RWPE2 (cell line): ENCODE results near the gene SERPINB1.
A peak's percentile ranks its signal among the peaks of the same experiment; 100 is the strongest.

Experiments used
- ATAC-seq: fragments of 200-7000 bp; cut with Tn5 transposase; 3 replicates; pipeline ENCODE4 v1.9.1; 2021; ENCODE audit warnings: low read depth
- DNase-seq: peaks from one replicate; pipeline ENCODE4 v3.0.0-alpha.2; 2020; ENCODE audit warnings: low spot score
- H3K27ac ChIP-seq: fragments of 450-650 bp; 2 replicates; pipeline ENCODE4 v1.5.1; 2017; ENCODE audit warnings: mild to moderate bottlenecking; ENCODE audit not compliant: poor library complexity, severe bottlenecking
- H3K27me3 ChIP-seq: fragments of 250-450 bp; sonication (Bioruptor Pico); 2 replicates; pipeline ENCODE4 v1.5.1; 2021; ENCODE audit warnings: mild to moderate bottlenecking, moderate library complexity; ENCODE audit not compliant: insufficient read depth, poor library complexity, severe bottlenecking
- H3K36me3 ChIP-seq: fragments of 250-450 bp; sonication (Bioruptor Pico); 2 replicates; pipeline ENCODE4 v1.5.1; 2020; ENCODE audit warnings: low read depth, mild to moderate bottlenecking, moderate library complexity
- H3K4me1 ChIP-seq: fragments of 250-450 bp; sonication (Bioruptor Pico); 2 replicates; pipeline ENCODE4 v1.5.1; 2021; ENCODE audit warnings: mild to moderate bottlenecking, moderate library complexity; ENCODE audit not compliant: insufficient read depth, poor library complexity, severe bottlenecking
- H3K4me3 ChIP-seq: fragments of 250-450 bp; sonication (Bioruptor Pico); 2 replicates; pipeline ENCODE4 v1.5.1; 2021; ENCODE audit warnings: mild to moderate bottlenecking, moderate library complexity; ENCODE audit not compliant: severe bottlenecking
- H3K9me3 ChIP-seq: fragments of 250-450 bp; sonication (Bioruptor Pico); 2 replicates; pipeline ENCODE4 v1.5.1; 2021; ENCODE audit warnings: mild to moderate bottlenecking, moderate library complexity; ENCODE audit not compliant: severe bottlenecking
- CTCF ChIP-seq: fragments of 450-650 bp; IDR thresholded peaks from one replicate; pipeline ENCODE4 v1.5.1; 2017; ENCODE audit warnings: mild to moderate bottlenecking, moderate library complexity; ENCODE audit not compliant: poor library complexity, severe bottlenecking

Gene SERPINB1

GRCh38 chr6:2791450-2791974 is 50.2 kb downstream of the SERPINB1 start:
- no peaks in the 10 kb centered on the region for H3K9me3 ChIP-seq
- no peak overlapping the region for H3K4me3 ChIP-seq
- no peaks in the 10 kb centered on the region; the same call in 1 of the 2 replicates for H3K36me3 ChIP-seq
- no peaks in the 10 kb centered on the region for H3K27me3 ChIP-seq
- peaks cover 22% of the 10 kb centered on the region for H3K4me1 ChIP-seq
- H3K27ac ChIP-seq = peak overlapping the region; percentile 40
- ATAC-seq (no peak), DNase-seq (no peak)
- peak; percentile 67 for TF ChIP-seq CTCF

DNA sequence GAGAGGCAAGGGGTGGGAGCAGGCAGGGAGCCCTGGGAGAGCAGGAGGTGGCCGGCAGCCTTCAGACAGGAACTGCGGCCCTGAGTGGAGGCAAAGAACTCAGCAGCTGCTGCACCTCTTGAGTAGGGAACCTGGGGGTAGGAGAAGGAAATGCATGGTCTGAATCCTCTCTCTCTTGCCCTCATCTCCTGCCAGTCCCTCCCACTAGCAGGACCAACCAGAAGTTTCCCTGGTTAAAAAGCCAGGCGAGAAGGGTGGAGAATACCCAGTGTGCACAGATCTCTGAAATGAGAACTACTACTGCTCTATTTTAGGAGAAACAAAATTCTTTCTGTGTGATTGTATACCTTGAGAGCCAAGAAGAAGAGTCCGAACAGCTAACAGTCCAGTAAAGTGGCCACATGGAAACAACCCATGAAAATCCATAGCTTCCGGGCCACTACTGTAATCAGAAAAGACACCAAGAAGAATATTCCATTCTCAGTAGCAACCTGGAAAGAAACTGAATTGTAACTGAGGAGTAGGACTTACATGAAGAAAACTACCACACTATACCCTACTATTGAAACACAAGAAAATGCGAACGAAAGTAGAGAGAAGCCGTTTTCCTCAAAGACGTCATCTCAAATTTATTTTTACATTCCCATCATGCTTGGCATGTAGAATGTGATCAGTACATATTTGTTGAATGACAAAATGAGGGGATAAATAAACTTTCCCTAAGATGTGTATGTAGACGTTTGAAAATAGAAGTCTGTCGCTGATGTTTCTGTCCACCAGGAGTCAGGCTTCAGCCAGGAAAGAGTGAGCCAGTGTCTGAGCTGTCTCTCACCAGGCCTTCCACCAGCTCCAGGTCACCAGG is 50.8 kb downstream of the SERPINB1 start:
- H3K4me1 ChIP-seq = peaks cover 22% of the 10 kb centered on the region
- no peak overlapping the region for H3K4me3 ChIP-seq
- no peaks in the 10 kb centered on the region for H3K27me3 ChIP-seq
- peak; percentile 87 for TF ChIP-seq CTCF
- DNase-seq (no peak), ATAC-seq (peak; percentile 73)
- H3K36me3 ChIP-seq = no peaks in the 10 kb centered on the region; the same call in 1 of the 2 replicates
- H3K9me3 ChIP-seq = no peaks in the 10 kb centered on the region
- no peak overlapping the region for H3K27ac ChIP-seq

GRCh38 chr6:2786269-2786668 is 55.4 kb downstream of the SERPINB1 start:
- Histone ChIP-seq H3K4me1 (peaks cover 7% of the 10 kb centered on the region), H3K36me3 (peaks cover 10% of the 10 kb centered on the region), H3K27me3 (no peaks in the 10 kb centered on the region), H3K9me3 (no peaks in the 10 kb centered on the region), H3K27ac (no peak overlapping the region), H3K4me3 (no peak overlapping the region)
- DNase-seq = no peak
- no peak for ATAC-seq
- TF ChIP-seq CTCF = no peak

- Histone ChIP-seq H3K4me3 (no peak overlapping the region), H3K27ac (no peak overlapping the region), H3K36me3 (peaks cover 22% of the 10 kb centered on the region), H3K9me3 (no peaks in the 10 kb centered on the region), H3K27me3 (no peaks in the 10 kb centered on the region), H3K4me1 (no peaks in the 10 kb centered on the region)
- no peak for TF ChIP-seq CTCF
- ATAC-seq = no peak
- no peak for DNase-seq
These were observed 56.7 kb downstream of the SERPINB1 start for GRCh38 chr6:2784930-2785329.

GRCh38 chr6:2784061-2784460 is 57.6 kb downstream of the SERPINB1 start:
- TF ChIP-seq CTCF = no peak
- Histone ChIP-seq H3K27ac (no peak overlapping the region), H3K4me3 (no peak overlapping the region), H3K27me3 (no peaks in the 10 kb centered on the region), H3K36me3 (peaks cover 31% of the 10 kb centered on the region), H3K4me1 (no peaks in the 10 kb centered on the region), H3K9me3 (no peaks in the 10 kb centered on the region)
- DNase-seq = no peak
- no peak for ATAC-seq
